Cerebellar nuclear complex (tissue), 1 donor: Measurements from ENCODE around the gene RPUSD2.
"Not testable (repeated sequence)": the region's sequence is repeated elsewhere in the genome, so short reads cannot be mapped to it uniquely, and the experiment has no call there.

Experiments
- DNase-seq, 2 experiments: peaks; one replicate each; lab custom pipeline; 2025; lab: John Stamatoyannopoulos, UW

Gene RPUSD2

GRCh38 chr15:40565333-40566238 is 3.5 kb upstream of the RPUSD2 start:
- DNase-seq = no peak

- no peak for DNase-seq
These were observed 2.0 kb upstream of the RPUSD2 start for GRCh38 chr15:40567111-40567510.

GRCh38 chr15:40575113-40575512 is 6.0 kb downstream of the RPUSD2 start:
- DNase-seq = no peak

DNA sequence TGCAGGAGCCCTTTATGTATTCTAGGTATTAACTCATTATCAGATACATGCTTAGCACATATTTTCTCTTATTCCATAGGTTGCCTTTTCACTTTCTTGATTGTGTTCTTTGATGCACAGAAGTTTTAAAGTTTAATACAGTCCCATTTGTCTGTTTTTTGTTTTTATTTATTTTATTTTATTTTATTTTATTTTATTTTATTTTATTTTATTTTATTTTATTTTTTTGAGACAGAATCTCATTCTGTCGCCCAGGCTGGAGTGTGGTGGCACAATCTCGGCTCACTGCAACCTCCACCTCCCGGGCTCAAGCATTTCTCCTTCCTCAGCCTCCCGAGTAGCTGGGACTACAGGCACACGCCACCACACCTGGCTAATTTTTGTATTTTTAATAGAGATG is 7.8 kb downstream of the RPUSD2 start:
- DNase-seq = not testable (repeated sequence)

GRCh38 chr15:40578892-40579291 is 9.8 kb downstream of the RPUSD2 start:
- DNase-seq = no peak

DNA sequence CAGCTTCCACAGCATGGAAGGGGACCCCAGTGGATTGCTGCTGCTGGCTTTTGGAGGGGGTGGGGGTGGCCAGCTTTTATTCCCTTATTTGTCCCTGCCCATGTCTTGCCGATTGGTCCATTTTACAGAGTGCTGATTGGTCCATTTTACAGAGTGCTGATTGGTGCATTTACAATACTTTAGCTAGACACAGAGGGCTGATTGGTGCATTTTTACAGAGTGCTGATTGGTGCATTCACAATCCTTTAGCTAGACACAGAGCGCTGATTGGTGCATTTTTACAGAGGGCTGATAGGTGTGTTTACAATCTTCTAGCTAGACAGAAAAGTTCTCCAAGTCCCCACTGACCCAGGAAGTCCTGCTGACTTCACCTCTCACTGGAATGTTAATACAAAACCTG is 12.7 kb downstream of the RPUSD2 start:
- not testable (repeated sequence) for DNase-seq

DNA sequence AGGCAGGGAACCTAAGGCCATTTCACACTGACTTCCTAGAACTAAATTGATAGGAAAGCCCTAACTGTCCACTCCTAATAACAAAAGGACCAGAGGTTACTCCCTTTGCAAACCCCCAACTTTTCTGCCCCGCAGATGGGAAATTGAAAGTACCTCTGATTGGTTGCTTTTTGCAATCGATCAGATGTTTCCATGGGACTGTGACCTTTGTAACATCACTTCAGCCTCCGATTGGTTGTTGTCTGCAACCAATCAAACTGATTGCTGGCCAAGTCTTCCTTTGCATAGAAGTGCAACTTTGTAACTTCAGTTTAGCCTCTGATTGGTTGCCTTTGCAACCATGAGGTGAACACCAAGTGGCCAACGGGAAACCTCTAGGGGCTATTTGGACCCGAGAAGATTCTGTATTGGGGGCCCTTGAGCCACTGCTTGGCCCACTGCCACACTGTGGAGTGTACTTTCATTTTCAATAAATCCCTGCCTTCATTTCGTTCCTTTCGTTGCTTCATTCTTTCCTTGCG is 13.7 kb downstream of the RPUSD2 start:
- DNase-seq = no peak

- no peak for DNase-seq
These were observed 15.1 kb downstream of the RPUSD2 start for GRCh38 chr15:40584191-40584590.

DNA sequence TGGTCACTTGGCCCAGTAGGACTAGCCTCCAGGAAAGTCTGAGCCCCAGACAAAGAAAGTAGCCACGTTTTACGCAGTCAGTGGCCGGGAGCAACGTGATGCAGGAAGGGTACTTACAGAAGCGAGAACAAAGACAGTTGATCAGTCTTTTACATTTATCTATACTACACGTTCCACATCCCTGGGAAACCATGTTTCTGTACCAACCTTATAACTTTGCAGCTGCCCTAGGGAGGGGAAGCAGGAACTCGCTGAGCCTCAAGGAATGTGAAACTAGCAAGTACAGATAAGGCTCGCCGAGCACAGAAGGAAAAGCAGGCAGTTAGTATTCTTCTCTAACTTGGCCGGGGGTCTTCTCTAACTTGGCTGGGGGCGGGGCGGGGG is 21.6 kb downstream of the RPUSD2 start:
- DNase-seq = no peak

DNA sequence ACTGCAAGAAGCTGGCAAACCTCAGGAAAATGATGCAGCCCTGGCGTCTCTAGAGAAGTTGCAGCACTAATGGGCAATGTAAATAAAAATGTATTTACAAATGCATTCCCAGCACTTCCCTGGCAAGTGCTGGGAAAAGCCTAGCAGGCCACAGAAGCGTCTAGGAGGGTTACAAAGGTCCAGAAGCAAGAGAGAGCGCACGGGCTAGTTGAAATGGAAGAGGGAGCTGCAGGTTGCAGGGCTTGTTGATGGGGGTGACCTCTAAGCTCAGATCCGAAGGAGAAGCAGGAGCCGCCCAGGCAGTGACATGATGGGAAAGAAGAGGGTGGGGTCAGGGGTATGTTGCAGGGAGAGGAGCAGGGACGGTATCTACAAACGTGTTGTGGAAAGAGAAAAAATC is 22.3 kb downstream of the RPUSD2 start:
- no peak for DNase-seq

- no peak for DNase-seq
These were observed 24.1 kb downstream of the RPUSD2 start for GRCh38 chr15:40593165-40593564.

DNA sequence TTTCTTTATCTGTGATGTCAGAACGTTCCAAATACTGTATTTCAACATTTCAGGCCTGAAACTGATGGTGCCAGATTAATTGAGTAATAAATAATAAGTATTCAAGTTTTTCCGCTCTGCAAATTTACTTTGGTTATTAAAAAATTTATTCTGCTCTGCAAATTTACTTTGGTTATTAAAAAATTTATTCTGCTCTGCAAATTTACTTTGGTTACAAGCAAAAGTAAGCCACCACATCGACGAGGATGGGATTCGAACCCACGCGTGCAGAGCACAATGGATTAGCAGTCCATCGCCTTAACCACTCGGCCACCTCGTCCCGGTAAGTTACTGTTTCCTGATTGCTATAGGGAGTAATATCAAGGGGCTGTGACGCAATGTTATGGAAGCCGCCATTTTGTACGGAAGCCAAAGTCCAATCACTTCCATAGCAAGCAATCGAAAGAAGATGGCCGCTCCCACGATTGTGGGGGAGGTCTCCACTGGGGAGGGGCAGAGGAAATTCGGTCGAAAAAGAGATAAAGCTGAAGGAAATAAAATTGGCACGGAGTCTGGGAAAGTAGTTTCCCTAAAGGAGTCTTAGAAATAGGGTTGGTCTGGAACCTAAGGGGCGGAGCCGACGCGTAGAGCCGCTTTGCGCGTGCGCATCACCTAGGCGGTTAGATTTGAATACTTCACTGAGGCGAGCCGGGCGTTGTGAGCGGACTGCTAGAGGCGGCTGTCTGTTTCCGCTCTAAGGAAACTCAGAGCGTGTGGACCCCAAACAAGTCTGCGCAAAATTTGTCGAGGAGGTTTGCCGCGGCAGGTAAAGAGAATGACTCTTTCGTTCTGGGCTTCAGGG is 24.7 kb downstream of the RPUSD2 start, which contains the start of gene KNL1:
KNL1 (plus strand) TSS at position 662 of the 841 bp plus-strand sequence. CDS start 8,683 bp downstream, outside the sequence.
- peak; percentile 46 to 94 for DNase-seq

- DNase-seq = no peak
These were observed 25.3 kb downstream of the RPUSD2 start for GRCh38 chr15:40594429-40594836.

GRCh38 chr15:40595219-40595618 is 26.1 kb downstream of the RPUSD2 start:
- DNase-seq = no peak

DNA sequence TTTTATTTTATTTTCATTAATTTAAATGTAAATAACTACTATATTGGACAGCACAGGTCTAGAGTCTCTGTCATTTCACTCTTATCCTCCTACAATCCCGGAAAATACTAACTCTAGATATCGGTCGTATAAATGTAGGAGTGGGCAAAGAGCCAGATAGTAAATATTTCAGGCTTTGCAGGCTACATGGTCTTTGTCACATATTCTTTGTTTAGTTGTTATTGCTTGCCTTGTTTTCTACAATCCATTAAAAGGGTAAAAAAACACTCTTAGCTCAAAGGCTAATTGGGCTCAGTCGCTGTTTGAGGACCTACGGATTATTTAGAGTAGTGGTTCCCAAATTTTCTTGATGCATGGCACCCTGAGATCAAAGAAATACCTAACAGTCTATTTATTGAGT is 26.7 kb downstream of the RPUSD2 start:
- DNase-seq = no peak

DNA sequence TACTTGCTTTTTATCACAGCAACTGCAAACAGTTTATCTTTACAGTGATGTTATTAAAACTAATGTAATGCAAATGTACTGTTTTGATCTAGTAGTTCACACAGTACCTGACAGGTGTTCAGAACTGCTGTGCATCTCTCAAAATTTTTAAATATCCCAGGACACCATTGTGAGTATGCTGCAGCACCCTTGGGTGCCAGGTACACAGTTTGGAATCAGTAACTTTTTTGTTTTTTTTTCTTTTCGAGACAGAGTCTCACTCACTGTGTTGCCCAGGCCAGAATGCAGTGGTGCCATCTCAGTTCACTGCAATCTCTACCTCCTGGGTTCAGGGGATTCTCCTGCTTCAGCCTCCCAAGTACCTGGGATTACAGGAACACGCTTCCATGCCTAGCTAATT is 27.9 kb downstream of the RPUSD2 start:
- DNase-seq = no peak

DNA sequence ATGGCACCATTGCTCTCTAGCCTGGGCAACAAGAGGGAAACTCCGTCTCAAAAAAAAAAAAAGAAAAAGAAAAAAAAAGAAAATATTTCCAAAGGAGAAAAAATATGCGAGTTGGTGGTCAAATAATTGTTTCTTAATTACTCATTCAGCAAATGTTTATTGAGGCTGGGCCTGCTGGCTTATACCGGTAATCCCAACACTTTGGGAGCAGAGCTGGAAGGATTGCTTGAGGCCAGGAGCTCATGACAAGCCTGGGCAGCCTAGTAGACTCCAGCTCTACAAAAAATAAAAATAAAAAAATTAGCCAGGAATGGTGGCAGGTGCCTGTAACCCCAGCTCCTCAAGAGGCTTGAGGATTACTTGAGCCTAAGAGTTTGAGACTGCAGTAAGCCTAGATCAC is 29.0 kb downstream of the RPUSD2 start:
- DNase-seq = no peak

DNA sequence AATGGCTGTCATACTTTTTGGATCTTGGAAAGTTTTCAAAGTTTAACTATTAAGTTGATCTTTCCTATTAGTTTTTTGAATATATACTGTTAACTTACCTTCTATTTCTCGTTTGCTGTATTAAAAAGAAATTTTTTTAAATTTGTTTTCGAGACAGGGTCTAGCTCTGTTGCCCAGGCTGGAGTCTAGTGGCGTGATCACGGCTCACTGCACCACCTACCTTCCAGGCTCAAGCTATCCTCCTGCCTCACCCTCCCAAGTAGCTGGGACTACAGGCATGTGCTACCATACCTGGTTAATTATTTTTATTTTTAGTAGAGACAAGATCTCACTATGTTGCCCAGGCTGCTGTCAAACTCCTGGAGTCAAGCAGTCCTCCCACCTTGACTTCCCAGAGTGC is 29.6 kb downstream of the RPUSD2 start:
- no peak for DNase-seq

GRCh38 chr15:40600956-40601355 is 31.9 kb downstream of the RPUSD2 start:
- no peak for DNase-seq

DNA sequence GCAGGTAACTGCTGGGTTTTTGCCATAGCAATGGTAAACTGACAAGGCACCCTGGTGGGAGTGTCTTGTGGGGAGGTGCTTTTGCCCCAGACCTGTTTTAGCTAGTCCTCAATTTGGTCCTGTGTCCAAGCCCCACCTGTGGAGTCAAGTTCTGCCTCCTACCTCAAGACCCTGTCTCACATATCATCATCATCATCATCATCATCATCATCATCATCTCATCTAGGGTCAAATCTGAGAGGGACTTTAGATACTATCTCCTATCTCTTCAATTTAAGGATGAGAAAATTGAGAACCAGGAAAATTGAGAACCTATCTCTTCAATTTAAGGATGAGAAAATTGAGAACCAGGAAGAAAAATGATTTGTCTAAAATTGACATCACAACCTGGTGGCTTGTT is 34.8 kb downstream of the RPUSD2 start:
- no peak for DNase-seq

DNA sequence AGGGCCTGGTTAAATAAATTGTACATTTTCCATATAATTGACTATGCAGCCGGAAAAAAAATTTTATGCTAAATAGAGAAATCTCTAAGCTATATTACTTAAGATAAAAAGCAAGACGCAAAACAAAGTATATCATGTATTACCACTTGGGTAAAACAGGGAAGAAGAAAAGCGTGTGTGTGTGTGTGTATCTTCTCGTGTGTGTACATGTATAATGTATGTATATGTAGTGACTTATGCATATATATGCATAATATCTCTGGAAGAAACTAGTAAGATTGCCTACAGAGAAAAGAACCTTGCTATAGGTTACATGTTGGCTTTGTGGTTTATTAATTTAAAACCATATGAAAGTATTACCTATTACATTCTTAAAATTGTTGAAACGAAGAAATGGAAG is 44.0 kb downstream of the RPUSD2 start:
- DNase-seq = no peak

DNA sequence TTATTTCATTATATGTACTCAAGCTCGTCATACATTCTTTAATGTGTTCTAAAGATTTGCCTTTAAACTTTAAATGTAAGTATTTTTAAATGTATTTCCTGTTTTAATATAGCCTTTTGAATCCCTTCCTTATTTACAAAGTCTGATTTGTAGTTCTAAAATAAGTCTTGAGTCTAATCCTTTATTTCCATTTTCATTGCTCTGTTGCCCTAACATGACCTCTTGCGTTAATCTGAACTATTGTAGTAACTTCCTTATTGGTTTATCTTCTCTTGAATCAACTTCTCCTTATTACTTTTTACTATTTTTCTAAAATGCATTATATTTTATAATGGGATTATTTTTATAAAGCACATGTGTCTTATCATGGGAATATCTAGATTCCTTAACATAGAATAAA is 48.9 kb downstream of the RPUSD2 start:
- DNase-seq = no peak

GRCh38 chr15:40618906-40619305 is 49.8 kb downstream of the RPUSD2 start:
- no peak for DNase-seq
